HG03520 (cell line): ENCODE measurements around the gene PRKN.
"Not testable (repeated sequence)": the region's sequence is repeated elsewhere in the genome, so short reads cannot be mapped to it uniquely, and the experiment has no call there.

Experiments
- ATAC-seq: cut with Tn5 transposase; IDR thresholded peaks from one replicate; pipeline ENCODE4 v1.9.1; 2021; ENCODE audit warnings: mild to moderate bottlenecking, moderate library complexity; ENCODE audit not compliant: unreplicated experiment

PRKN gene

GRCh38 chr6:162467679-162468078 lies 259.9 kb downstream of the PRKN start:
- ATAC-seq, result no peak

- no peak for ATAC-seq
Observed at GRCh38 chr6:162463576-162463975, 264.0 kb downstream of the PRKN start.

- ATAC-seq, result no peak
Observed at GRCh38 chr6:162459985-162460384, 267.6 kb downstream of the PRKN start.

- no peak for ATAC-seq
Observed at GRCh38 chr6:162450358-162450757, 277.2 kb downstream of the PRKN start.

- ATAC-seq, result no peak
Observed at GRCh38 chr6:162448294-162448693, 279.3 kb downstream of the PRKN start.

- ATAC-seq, result no peak
Observed at GRCh38 chr6:162443101-162443500, 284.5 kb downstream of the PRKN start.

- ATAC-seq, result no peak
Observed at GRCh38 chr6:162442687-162443086, 284.9 kb downstream of the PRKN start.

- ATAC-seq, result no peak
Observed at GRCh38 chr6:162441991-162442390, 285.6 kb downstream of the PRKN start.

- ATAC-seq, result no peak
Observed at GRCh38 chr6:162438980-162439379, 288.6 kb downstream of the PRKN start.

GRCh38 chr6:162435071-162435470 lies 292.5 kb downstream of the PRKN start:
- no peak for ATAC-seq

GRCh38 chr6:162421004-162421403 lies 306.6 kb downstream of the PRKN start:
- no peak for ATAC-seq

- ATAC-seq, result no peak
Observed at GRCh38 chr6:162416831-162417537, 310.6 kb downstream of the PRKN start.

GRCh38 chr6:162416307-162416706 lies 311.3 kb downstream of the PRKN start:
- ATAC-seq, result no peak

GRCh38 chr6:162409741-162410691 lies 317.6 kb downstream of the PRKN start:
- no peak for ATAC-seq

GRCh38 chr6:162408826-162409535 lies 318.6 kb downstream of the PRKN start:
- no peak for ATAC-seq

GRCh38 chr6:162404951-162405350 lies 322.6 kb downstream of the PRKN start:
- no peak for ATAC-seq

- ATAC-seq, result no peak
Observed at GRCh38 chr6:162403031-162403430, 324.5 kb downstream of the PRKN start.

GRCh38 chr6:162395181-162395580 lies 332.4 kb downstream of the PRKN start:
- no peak for ATAC-seq

GRCh38 chr6:162390961-162391811 lies 336.4 kb downstream of the PRKN start:
- not testable (repeated sequence) for ATAC-seq

- ATAC-seq, result no peak
Observed at GRCh38 chr6:162389343-162390085, 338.1 kb downstream of the PRKN start.
